MG63 (cell line): ENCODE results near the gene MUC21. TPM values are rescaled to one million over a fixed set of nuclear protein-coding genes. Genes with fewer than 3 reads are reported as not detected.
A peak's percentile ranks its signal among the peaks of the same experiment; 100 is the strongest.

ENCODE experiments used
- DNase-seq: peaks from one replicate; pipeline ENCODE4 v3.0.0-alpha.2; 2020
- H3K27me3 ChIP-seq: fragments of 250-450 bp; sonication (Bioruptor Pico); 2 replicates; pipeline ENCODE4 v1.5.1; 2020; ENCODE audit warnings: mild to moderate bottlenecking, moderate library complexity
- H3K36me3 ChIP-seq: fragments of 250-450 bp; sonication (Bioruptor Pico); 2 replicates; pipeline ENCODE4 v1.5.1; 2020; ENCODE audit warnings: mild to moderate bottlenecking, moderate library complexity
- H3K4me3 ChIP-seq: fragments of 250-450 bp; sonication (Bioruptor Pico); 2 replicates; pipeline ENCODE4 v1.5.1; 2020; ENCODE audit warnings: mild to moderate bottlenecking, moderate library complexity
- H3K9me3 ChIP-seq: fragments of 250-450 bp; sonication (Bioruptor Pico); 2 replicates; pipeline ENCODE4 v1.5.1; 2020; ENCODE audit warnings: mild to moderate bottlenecking, moderate library complexity
- total RNA-seq: library from RNA; depleted of rRNA; stranded (reverse); fragments of >200 nt; shearing (Covaris generic); gene quantifications from 2 replicates; pipeline ENCODE4 v1.2.3, GENCODE V29; 2014; ENCODE audit warnings: low replicate concordance; rRNA removed

Gene MUC21
- total RNA-seq: not detected in 2 replicates

DNA sequence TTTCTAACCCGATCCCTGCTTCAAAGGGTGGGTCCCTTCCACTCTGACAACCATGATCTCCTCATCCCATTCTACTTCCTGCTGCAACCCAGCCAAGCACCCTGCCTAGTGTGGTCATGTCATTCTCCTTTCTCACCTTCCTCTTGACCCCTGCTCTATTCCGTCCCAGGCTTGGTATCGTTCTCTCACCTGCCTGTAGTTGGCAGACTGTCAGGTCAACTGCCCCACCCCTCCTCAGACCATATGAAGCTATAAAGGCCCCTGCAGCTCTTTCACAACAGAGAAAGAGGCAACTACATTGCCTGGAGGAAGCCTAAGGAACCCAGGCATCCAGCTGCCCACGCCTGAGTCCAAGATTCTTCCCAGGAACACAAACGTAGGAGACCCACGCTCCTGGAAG, at the start of gene MUC21:
MUC21 (plus strand) TSS at position 280 of the 400 bp plus-strand sequence. CDS start 241 bp downstream, outside the sequence.
- no peak within 1 kb of the TSS for H3K4me3 ChIP-seq
- no peaks in the 10 kb centered on the region for H3K36me3 ChIP-seq
- H3K27me3 ChIP-seq: no peaks in the 10 kb centered on the region
- no peaks in the 10 kb centered on the region for H3K9me3 ChIP-seq
- no peak for DNase-seq

GRCh38 chr6:30935018-30935417, 48.5 kb upstream of the MUC21 start:
- H3K27me3 ChIP-seq: no peaks in the 10 kb centered on the region
- H3K36me3 ChIP-seq: no peaks in the 10 kb centered on the region
- DNase-seq: no peak

DNA sequence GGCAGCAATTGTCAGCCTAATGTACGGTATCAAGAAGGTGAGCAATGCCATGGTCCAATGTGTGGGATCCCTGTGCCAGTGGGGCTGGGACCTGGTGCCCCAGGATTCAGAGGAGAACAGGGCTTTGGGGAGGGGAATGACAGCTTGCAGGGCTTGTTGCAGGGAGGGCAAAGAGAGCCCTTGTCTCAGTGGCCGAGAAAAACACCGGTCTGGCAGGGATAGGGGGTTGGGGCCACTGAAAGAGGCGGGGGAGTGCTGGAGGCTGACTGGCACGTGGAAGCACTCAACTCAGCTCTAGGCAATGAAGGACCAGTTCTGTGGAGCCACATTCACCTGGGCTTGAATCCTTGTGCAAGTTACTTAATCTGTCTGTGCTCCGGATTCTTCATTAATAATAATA, 46.3 kb upstream of the MUC21 start:
- H3K36me3 ChIP-seq: no peaks in the 10 kb centered on the region
- no peak overlapping the region for H3K4me3 ChIP-seq
- H3K27me3 ChIP-seq: no peaks in the 10 kb centered on the region
- DNase-seq: no peak
- H3K9me3 ChIP-seq: no peaks in the 10 kb centered on the region

More at GRCh38 chr6:30935018-30935417, 48.5 kb upstream of the MUC21 start:
- H3K9me3 ChIP-seq: no peaks in the 10 kb centered on the region
- H3K4me3 ChIP-seq: no peak overlapping the region

- H3K36me3 ChIP-seq: no peaks in the 10 kb centered on the region
- no peaks in the 10 kb centered on the region for H3K27me3 ChIP-seq
- H3K4me3 ChIP-seq: no peak overlapping the region
- no peak for DNase-seq
- H3K9me3 ChIP-seq: no peaks in the 10 kb centered on the region
These were observed 44.8 kb upstream of the MUC21 start for GRCh38 chr6:30938730-30939129.

DNA sequence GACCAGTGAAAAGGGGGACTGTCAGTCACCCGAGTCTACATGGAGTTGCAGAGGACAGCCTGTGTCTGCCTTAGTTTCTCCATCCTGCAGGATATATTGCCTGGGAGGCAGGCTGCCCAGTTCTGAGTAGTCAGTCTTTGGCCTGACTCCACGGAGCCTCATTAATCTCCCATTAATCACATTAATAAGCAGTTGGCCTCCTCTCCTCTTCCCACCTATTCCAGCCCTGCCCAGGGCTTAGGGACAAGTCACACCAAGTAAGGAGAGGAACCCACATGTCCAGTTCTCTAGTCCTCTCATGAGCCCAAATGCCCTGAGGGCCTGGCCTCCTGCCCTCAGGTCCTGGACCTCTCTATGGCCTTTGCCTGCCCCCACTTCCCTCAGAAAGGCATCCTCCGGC, 44.0 kb upstream of the MUC21 start:
- Histone ChIP-seq H3K4me3 (no peak overlapping the region), H3K36me3 (no peaks in the 10 kb centered on the region), H3K9me3 (no peaks in the 10 kb centered on the region), H3K27me3 (no peaks in the 10 kb centered on the region)
- DNase-seq: no peak

GRCh38 chr6:30940361-30940986, 43.0 kb upstream of the MUC21 start, which contains the start of gene MUCL3:
MUCL3 (plus strand) TSS chr6:30940973; CDS start chr6:30941000, 27 bp downstream.
- no peaks in the 10 kb centered on the region for H3K36me3 ChIP-seq
- no peak within 1 kb of the TSS for H3K4me3 ChIP-seq
- H3K27me3 ChIP-seq: no peaks in the 10 kb centered on the region
- DNase-seq: no peak
- no peaks in the 10 kb centered on the region for H3K9me3 ChIP-seq

- DNase-seq: peak; percentile 75
- no peaks in the 10 kb centered on the region for H3K27me3 ChIP-seq
- no peaks in the 10 kb centered on the region for H3K9me3 ChIP-seq
- no peak overlapping the region for H3K4me3 ChIP-seq
- no peaks in the 10 kb centered on the region for H3K36me3 ChIP-seq
These were observed 41.0 kb upstream of the MUC21 start for GRCh38 chr6:30942338-30943060.

- DNase-seq: no peak
- H3K4me3 ChIP-seq: no peak overlapping the region
- no peaks in the 10 kb centered on the region for H3K9me3 ChIP-seq
- no peaks in the 10 kb centered on the region for H3K27me3 ChIP-seq
- H3K36me3 ChIP-seq: no peaks in the 10 kb centered on the region
These were observed 39.5 kb upstream of the MUC21 start for GRCh38 chr6:30944051-30944450.

DNA sequence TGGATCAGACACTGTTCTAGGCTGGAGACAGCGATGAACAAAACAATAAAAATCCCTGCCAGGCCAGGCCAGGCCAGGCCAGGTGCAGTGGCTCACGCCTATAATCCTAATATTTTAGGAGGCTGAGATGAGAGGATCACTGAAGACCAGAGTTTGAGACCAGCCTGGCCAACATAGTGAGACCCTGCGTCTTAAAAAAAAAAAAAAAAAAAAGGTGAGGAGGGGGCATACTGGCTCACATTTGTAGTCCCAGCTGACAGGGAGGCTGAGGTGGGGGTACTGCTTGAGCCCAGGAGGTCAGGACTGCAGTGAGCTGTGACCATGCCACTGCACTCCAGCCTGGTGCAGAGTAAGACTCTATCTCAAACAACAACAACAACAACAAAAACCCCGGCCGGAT, 38.2 kb upstream of the MUC21 start:
- DNase-seq: no peak
- H3K9me3 ChIP-seq: no peaks in the 10 kb centered on the region
- H3K4me3 ChIP-seq: no peak overlapping the region
- no peaks in the 10 kb centered on the region for H3K36me3 ChIP-seq
- no peaks in the 10 kb centered on the region for H3K27me3 ChIP-seq

DNA sequence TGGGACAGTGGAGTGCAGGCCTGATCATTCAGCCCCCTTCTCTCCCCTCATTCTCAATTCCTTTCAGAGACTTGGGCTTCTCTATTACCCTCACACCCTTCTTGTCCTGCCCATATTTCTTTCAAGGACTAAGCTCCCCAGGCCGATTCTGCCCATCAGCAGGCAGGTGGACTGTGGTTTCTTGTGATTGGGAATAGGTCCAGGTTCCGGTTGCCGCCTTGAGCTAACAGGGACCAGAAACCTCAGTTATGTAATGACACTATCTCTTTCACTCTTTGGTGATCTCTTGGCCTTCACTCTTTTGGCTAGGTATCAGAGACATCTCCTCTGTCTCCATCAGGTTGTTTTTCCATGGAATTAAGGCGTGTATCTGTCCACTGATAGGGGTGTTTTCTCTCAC, 36.3 kb upstream of the MUC21 start:
- Histone ChIP-seq H3K9me3 (no peaks in the 10 kb centered on the region), H3K36me3 (no peaks in the 10 kb centered on the region), H3K4me3 (no peak overlapping the region), H3K27me3 (no peaks in the 10 kb centered on the region)
- DNase-seq: no peak

DNA sequence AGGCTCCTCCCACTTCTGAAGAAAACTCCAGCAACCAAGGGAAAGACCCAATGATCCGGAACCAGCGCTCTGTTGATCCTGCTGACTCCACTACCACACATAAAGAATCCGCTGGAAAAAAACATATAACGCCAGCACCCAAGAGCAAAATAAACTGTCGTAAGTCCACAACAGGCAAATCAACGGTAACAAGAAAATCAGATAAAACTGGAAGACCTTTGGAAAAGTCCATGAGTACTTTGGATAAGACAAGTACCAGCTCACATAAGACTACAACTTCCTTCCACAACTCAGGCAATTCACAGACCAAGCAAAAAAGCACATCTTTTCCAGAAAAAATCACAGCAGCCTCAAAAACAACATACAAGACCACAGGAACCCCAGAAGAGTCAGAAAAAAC, 34.7 kb upstream of the MUC21 start:
- H3K36me3 ChIP-seq: no peaks in the 10 kb centered on the region
- no peaks in the 10 kb centered on the region for H3K9me3 ChIP-seq
- DNase-seq: no peak
- no peak overlapping the region for H3K4me3 ChIP-seq
- no peaks in the 10 kb centered on the region for H3K27me3 ChIP-seq

DNA sequence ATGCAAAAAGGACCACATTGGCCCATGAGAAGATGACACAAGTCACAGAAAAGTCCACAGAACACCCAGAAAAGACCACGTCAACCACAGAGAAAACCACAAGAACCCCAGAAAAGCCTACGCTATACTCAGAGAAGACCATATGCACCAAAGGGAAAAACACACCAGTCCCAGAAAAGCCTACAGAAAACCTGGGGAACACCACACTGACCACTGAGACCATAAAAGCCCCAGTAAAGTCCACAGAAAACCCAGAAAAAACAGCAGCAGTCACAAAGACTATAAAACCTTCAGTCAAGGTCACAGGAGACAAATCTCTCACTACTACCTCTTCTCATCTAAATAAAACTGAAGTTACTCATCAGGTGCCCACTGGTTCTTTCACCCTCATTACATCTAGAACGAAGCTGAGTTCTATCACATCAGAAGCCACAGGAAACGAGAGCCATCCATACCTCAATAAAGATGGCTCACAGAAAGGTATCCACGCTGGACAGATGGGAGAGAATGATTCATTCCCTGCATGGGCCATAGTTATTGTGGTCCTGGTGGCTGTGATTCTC, 31.5 kb upstream of the MUC21 start:
- Histone ChIP-seq H3K4me3 (no peak overlapping the region), H3K9me3 (no peaks in the 10 kb centered on the region), H3K36me3 (no peaks in the 10 kb centered on the region), H3K27me3 (no peaks in the 10 kb centered on the region)
- DNase-seq: no peak

DNA sequence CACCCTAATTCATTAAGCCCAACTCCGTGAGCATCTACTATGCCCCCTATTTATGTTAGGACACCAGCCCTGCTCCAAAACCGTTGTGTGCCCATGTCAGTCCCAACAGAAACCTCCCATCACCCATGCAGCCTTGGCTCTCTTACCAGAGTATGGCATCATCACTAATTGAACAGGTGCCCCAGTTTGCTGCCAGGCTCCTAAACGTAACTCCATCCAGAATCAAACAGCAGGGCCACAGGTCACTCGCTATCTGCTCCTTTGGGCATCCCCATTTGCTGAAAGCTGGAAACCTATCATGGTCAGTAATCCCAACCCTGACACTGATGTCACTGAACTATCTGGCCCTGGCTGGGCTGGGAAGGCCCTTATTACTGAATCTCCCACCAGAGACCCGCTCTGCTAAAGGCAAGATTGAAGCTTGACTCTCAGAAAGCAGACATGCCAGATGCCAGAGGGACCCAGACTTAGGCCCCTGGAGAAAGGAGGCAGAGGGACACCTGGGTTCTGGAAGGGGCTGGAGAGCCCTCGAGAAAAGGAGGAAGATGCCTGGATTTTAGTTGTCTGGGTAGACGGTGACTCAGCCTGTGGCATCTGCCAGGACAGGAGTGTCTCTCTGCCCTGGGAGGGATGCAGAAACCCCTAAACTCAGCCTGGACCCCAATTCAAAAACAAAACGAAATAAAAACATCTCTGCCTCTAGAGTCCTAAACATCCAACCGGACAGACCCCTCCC, 28.7 kb upstream of the MUC21 start:
- DNase-seq: no peak
- H3K27me3 ChIP-seq: no peaks in the 10 kb centered on the region
- no peaks in the 10 kb centered on the region for H3K36me3 ChIP-seq
- H3K9me3 ChIP-seq: no peaks in the 10 kb centered on the region
- H3K4me3 ChIP-seq: no peak overlapping the region

GRCh38 chr6:30955367-30956042, 28.0 kb upstream of the MUC21 start:
- no peak overlapping the region for H3K4me3 ChIP-seq
- DNase-seq: no peak
- H3K27me3 ChIP-seq: no peaks in the 10 kb centered on the region
- H3K36me3 ChIP-seq: no peaks in the 10 kb centered on the region
- H3K9me3 ChIP-seq: no peaks in the 10 kb centered on the region

GRCh38 chr6:30957716-30958115, 25.8 kb upstream of the MUC21 start:
- DNase-seq: no peak
- H3K4me3 ChIP-seq: no peak overlapping the region
- no peaks in the 10 kb centered on the region for H3K9me3 ChIP-seq
- H3K36me3 ChIP-seq: no peaks in the 10 kb centered on the region
- no peaks in the 10 kb centered on the region for H3K27me3 ChIP-seq

DNA sequence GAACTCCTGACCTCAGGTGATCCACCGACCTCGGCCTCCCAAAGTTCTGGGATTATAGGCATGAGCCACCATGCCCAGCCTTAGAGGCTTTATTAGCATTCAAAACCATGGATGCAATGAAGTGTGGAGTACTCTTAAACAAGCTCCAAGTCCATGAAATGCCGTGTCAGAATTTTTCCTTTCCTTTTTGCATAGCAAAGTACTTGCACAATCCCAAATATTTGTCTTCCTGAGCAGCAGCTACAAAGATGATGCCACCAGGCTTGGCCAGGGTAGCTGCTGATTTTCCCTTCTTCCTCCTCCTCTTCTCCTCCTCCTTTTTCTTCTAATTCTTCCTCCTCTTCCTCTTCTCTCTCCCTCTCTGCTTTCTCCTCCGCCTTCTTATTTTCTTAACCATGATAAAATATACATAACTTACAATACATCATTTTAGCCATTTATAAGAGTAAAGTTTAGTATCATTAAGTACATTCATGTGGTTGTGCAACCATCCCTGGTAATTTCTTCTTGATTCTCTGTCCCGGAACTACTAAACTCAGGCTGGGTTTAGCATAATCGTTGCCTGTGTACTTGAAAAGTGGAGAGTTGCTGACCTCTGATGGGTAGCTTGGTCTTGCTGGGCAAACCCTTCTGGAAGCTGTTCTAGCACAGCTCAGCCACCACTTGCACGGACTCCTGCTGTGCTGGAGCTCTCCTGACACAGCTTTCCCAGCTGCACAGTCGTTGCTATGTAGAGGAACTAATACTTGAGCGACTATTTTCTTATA, 22.4 kb upstream of the MUC21 start:
- no peak for DNase-seq

More for the DNA sequence above, 22.4 kb upstream of the MUC21 start:
- H3K4me3 ChIP-seq: no peak overlapping the region
- H3K27me3 ChIP-seq: no peaks in the 10 kb centered on the region
- H3K9me3 ChIP-seq: no peaks in the 10 kb centered on the region
- H3K36me3 ChIP-seq: no peaks in the 10 kb centered on the region
